Natural killer cell treated with Interleukin-12 subunit alpha and Interleukin-12 subunit beta and Interleukin-15 and Interleukin-18, amount 100 ng/mL, for 72 hours (primary cell): ENCODE measurements around the gene DNAJC13. TPM values are rescaled to one million over a fixed set of nuclear protein-coding genes. Genes with fewer than 3 reads are reported as not detected.

ENCODE experiments used
- ATAC-seq, 2 donors: fragments of 150-1000 bp; cut with Tn5 transposase in 1 of 2; sonication (Bioruptor Pico), chemical (Tn5 transposase) in 1 of 2; 2 replicates each; pipeline ENCODE4 v1.10.0; 2021
- DNase-seq: peaks from one replicate; pipeline ENCODE4 v3.0.0; 2022; ENCODE audit warnings: low spot score
- H3K27ac Mint-ChIP-seq, 2 donors: 1 replicate in 1 of 2; 2 replicates in 1 of 2; pipeline ENCODE4 v1.8.0; 2022; ENCODE audit warnings: mixed read lengths in 2 of 2, mild to moderate bottlenecking in 1 of 2, moderate library complexity in 1 of 2
- H3K27me3 Mint-ChIP-seq, 2 donors: 1 replicate in 1 of 2; 2 replicates in 1 of 2; pipeline ENCODE4 v1.8.0; 2022; ENCODE audit warnings: mixed read lengths in 2 of 2
- H3K36me3 Mint-ChIP-seq: one replicate; pipeline ENCODE4 v1.8.0; 2022; ENCODE audit warnings: mixed read lengths
- H3K4me1 Mint-ChIP-seq, 2 donors: 1 replicate in 1 of 2; 2 replicates in 1 of 2; pipeline ENCODE4 v1.8.0; 2022; ENCODE audit warnings: low read depth in 2 of 2, mixed read lengths in 2 of 2, mild to moderate bottlenecking in 1 of 2
- H3K4me3 Mint-ChIP-seq: one replicate; pipeline ENCODE4 v1.8.0; 2022; ENCODE audit warnings: mixed read lengths
- H3K9me3 Mint-ChIP-seq: 2 replicates; pipeline ENCODE4 v1.8.0; 2022; ENCODE audit warnings: mixed read lengths
- total RNA-seq, 2 donors: library from RNA; stranded (reverse); gene quantifications; one replicate each; pipeline ENCODE4 v1.2.3, GENCODE V29; 2022

The DNAJC13 gene
- total RNA-seq, 2 donors from 2014 or later: 36.0 to 44.1 TPM

GRCh38 chr3:132570016-132570415 is 152.7 kb downstream of the DNAJC13 start:
- no peak for DNase-seq
- Mint-ChIP-seq H3K27me3 (no peaks in the 10 kb centered on the region), H3K4me1 (no peaks in the 10 kb centered on the region), H3K27ac (no peak overlapping the region), H3K36me3 (no peaks in the 10 kb centered on the region), H3K9me3 (no peaks in the 10 kb centered on the region), H3K4me3 (no peak overlapping the region)
- no peak for ATAC-seq

GRCh38 chr3:132573797-132574211 is 156.5 kb downstream of the DNAJC13 start:
- H3K4me1 Mint-ChIP-seq: no peaks in the 10 kb centered on the region
- no peak overlapping the region for H3K27ac Mint-ChIP-seq
- H3K36me3 Mint-ChIP-seq: no peaks in the 10 kb centered on the region
- no peaks in the 10 kb centered on the region for H3K27me3 Mint-ChIP-seq
- H3K9me3 Mint-ChIP-seq: no peaks in the 10 kb centered on the region
- DNase-seq (no peak), ATAC-seq (no peak)
- no peak overlapping the region for H3K4me3 Mint-ChIP-seq

- Mint-ChIP-seq H3K27ac (no peak overlapping the region), H3K27me3 (no peaks in the 10 kb centered on the region), H3K4me3 (no peak overlapping the region), H3K36me3 (peaks cover 7% of the 10 kb centered on the region), H3K4me1 (no peaks in the 10 kb centered on the region), H3K9me3 (peaks cover 4% of the 10 kb centered on the region)
- no peak for DNase-seq
- ATAC-seq: no peak
Measured at GRCh38 chr3:132587401-132587800, 170.1 kb downstream of the DNAJC13 start.

Other genes with a start within 250 kb of the DNAJC13 start
- gene ACP3, start 100.1 kb upstream of the DNAJC13 start, total RNA-seq: not detected
- not detected for gene ACKR4, start 179.8 kb downstream of the DNAJC13 start, total RNA-seq
- 10 to 100 TPM in 1 of 2 donors, 1 to 10 TPM in 1; 9.3 to 11.5 TPM for gene ACAD11, start 242.3 kb downstream of the DNAJC13 start, total RNA-seq
- gene UBA5, start 242.8 kb downstream of the DNAJC13 start, total RNA-seq: 10 to 100 TPM; 49.0 to 51.7 TPM